T-helper 2 cell treated with Interferon-gamma antibody and Interleukin-4, amounts not matched to agents 5 μg/mL and 100 μg/mL, for 36 hours (primary cell): ENCODE data around the gene EPHA10.
"Not testable (repeated sequence)": the region's sequence is repeated elsewhere in the genome, so short reads cannot be mapped to it uniquely, and the experiment has no call there.

Experiments
- DNase-seq: peaks from one replicate; pipeline ENCODE4 v3.0.0; 2021; ENCODE audit warnings: low spot score
- H3K27ac Mint-ChIP-seq: one replicate; pipeline ENCODE4 v1.8.0; 2021; ENCODE audit warnings: mild to moderate bottlenecking, mixed read lengths
- H3K27me3 Mint-ChIP-seq: one replicate; pipeline ENCODE4 v1.8.0; 2021; ENCODE audit warnings: low read depth, mixed read lengths
- H3K36me3 Mint-ChIP-seq: one replicate; pipeline ENCODE4 v1.8.0; 2021; ENCODE audit warnings: low read depth, mixed read lengths
- H3K4me1 Mint-ChIP-seq: one replicate; pipeline ENCODE4 v1.8.0; 2021; ENCODE audit warnings: low read depth, mixed read lengths
- H3K4me3 Mint-ChIP-seq: one replicate; pipeline ENCODE4 v1.8.0; 2022; ENCODE audit warnings: mild to moderate bottlenecking, moderate library complexity, mixed read lengths
- H3K9me3 Mint-ChIP-seq: one replicate; pipeline ENCODE4 v1.8.0; 2021; ENCODE audit warnings: mixed read lengths

Gene EPHA10

DNA sequence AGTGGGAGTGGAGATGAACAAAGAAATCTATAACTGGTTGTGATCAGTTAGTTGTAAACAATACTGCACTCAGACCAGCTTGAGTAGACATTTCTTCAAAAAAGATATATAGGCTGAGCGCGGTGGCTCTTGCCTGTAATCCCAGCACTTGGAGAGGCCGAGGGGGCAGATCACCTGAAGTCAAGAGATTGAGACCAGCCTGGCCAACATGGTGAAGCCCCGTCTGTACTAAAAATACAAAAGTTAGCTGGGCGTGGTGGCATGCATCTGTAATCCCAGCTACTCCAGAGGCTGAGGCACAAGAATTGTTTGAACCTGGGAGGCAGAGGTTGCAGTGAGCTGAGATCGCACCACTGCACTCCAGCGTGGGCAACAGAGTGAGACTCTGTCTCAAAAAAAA is 26.9 kb downstream of the EPHA10 start:
- DNase-seq, H3K27ac Mint-ChIP-seq, H3K4me3 Mint-ChIP-seq, H3K36me3 Mint-ChIP-seq, H3K4me1 Mint-ChIP-seq, H3K9me3 Mint-ChIP-seq: not testable (repeated sequence)
- peaks cover 21% of the 10 kb centered on the region for H3K27me3 Mint-ChIP-seq

DNA sequence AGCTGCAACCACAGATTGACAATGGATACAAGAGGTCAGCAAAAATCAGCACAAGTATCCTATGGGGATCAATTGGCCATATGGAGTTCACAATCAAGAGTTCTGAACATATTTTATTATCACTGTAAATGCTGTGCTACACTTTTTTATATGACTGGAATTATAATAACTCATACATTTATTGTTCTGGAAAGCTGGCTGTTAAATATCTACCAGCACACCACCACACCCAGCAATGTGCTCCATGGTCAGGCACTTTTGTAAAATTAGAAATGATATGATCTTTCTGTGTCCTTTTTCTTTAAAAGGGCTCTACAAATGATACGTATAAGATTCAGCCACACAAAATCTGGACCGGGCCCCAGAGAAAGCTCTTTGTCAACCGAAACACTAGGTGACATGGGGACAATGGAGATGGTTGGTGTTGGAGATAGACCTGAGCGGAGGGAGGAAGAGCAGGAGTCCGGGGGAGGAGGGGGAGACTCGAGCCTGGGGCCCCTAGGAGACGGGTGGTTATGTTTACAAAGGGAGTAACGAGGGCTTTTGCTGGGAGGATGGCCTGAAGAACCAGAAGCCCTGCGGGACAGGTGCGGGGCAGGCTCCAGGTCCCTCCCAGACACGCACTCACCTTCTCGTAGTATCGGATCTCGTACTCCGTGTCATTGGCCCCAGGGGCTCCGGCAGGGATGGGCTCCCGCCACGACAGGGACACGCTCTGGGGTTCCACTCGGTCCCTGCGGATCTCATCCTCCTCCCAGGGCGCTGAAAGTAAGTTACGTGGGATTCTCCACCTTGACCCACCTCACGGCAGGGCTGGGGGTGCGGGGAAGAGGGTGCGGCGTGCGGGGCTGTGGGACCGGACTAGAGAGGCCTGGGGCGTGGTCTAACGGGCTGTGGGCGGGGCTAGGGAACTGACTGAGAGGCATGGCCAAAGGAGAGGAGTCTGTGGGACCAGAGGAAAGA is 30.0 kb downstream of the EPHA10 start:
- Mint-ChIP-seq H3K36me3 (no peaks in the 10 kb centered on the region), H3K4me3 (no peak overlapping the region), H3K27ac (no peak overlapping the region), H3K4me1 (peaks cover 1% of the 10 kb centered on the region), H3K27me3 (peaks cover 25% of the 10 kb centered on the region), H3K9me3 (no peaks in the 10 kb centered on the region)
- no peak for DNase-seq

DNA sequence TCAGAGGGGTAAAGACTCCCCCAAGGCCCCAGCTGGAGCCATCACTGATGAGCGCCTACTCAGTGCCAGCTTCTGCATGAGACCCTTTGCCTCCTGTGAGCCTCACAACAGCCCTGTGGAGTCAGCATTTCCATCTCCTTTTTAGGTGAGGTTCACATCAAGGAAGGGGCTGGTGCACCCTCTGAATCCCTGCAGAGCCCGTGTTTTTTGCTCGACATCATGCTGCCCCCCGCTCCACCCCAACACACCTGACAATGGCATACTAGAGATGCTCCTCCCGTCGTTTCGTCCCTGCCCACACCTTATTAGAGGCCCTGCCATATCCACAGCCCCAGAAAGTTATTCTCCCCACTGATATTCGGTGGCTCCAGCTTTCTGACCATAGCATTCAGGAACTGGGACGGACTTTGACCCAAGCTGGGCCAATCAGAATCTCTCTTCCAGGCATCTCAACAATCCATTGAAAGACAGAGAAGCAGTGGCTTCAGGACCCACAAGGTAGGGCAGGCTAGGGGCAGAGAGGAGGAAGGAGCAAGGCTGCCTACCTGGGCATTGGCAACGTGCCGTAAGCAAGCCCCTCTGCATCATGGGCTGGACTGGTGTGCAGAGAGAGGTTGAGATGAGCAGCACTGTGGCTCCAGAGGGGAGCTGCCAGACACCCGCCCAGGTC is 32.7 kb downstream of the EPHA10 start:
- Mint-ChIP-seq H3K9me3 (no peaks in the 10 kb centered on the region), H3K4me3 (no peak overlapping the region), H3K36me3 (no peaks in the 10 kb centered on the region), H3K27me3 (peaks cover 29% of the 10 kb centered on the region), H3K4me1 (peaks cover 1% of the 10 kb centered on the region), H3K27ac (no peak overlapping the region)
- no peak for DNase-seq

DNA sequence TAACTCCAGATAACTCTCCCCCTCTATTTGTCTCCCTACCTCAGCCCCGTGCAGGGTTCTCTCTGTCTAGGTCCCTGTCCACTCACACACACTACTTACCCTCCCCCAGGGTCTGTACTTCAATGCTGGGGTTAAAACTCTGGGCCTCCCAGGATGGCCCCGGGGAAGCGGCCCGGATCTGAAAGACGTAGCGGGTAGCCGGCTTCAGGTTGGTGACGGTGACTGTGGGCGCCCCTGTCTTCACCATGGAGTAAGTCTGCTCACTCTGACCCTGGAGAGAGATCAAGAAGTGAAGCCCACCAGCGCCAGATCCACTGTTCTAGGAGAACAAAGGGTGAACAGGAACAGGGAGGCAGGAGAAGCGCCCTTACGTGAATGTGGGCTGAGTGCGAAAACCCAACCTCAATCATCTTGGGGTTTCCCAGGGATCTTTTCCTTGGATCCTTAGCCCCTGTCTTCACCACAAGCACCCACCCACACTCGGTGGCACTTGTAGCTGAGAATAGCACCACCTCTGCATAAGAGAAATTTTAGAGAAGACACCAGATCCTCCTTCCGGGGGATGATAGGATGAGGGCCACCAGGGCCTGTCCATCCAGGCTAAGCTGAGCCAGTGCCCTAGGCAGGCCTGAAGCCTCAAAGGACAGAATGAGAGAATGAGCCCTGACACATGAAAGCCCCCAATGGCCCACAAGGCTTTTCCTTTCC is 33.5 kb downstream of the EPHA10 start:
- Mint-ChIP-seq H3K27me3 (peaks cover 27% of the 10 kb centered on the region), H3K9me3 (no peaks in the 10 kb centered on the region), H3K4me3 (no peak overlapping the region), H3K4me1 (peaks cover 1% of the 10 kb centered on the region), H3K27ac (no peak overlapping the region), H3K36me3 (no peaks in the 10 kb centered on the region)
- no peak for DNase-seq

DNA sequence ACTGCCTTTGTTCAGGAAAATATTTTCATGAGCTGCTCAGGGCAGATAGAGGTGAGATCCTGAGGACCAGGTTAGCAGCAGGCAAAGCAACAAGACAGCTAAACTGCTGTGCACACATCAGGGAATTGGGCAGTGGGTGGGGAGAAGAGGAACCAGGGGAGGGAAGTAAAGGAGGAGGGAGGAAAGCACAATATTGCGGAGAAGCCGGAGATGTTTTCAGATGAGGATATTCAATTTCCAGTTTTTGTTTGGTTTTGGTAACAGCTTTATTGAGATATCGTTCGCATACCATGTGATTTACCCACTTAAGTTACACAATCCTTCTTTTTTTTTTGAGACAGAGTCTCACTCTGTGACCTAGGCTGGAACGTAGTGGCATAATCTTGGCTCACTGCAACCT is 34.5 kb downstream of the EPHA10 start:
- peaks cover 23% of the 10 kb centered on the region for H3K27me3 Mint-ChIP-seq

DNA sequence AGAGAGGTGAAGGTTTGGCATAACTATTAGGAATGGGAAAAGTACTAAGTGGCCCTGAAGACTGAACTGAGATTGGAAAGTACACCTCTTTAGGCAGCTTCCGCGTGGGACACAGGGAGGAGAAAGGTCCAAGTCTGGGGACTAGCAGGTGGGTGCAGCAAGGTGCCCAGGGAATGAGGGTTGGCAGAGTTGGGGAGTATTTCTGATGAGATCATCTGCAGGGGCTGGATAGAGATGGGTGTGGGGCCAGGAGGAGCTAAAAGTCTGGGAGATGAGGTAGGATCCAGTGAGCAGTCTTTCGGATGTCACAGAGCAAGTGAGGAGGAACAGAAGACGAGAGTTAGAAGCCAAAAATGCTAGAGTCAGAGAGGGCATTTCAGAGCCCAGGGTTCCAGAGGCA is 36.5 kb downstream of the EPHA10 start:
- Mint-ChIP-seq H3K27ac (no peak overlapping the region), H3K27me3 (peaks cover 18% of the 10 kb centered on the region), H3K36me3 (no peaks in the 10 kb centered on the region), H3K9me3 (no peaks in the 10 kb centered on the region), H3K4me1 (no peaks in the 10 kb centered on the region), H3K4me3 (no peak overlapping the region)
- DNase-seq = no peak

More for the DNA sequence above, 34.5 kb downstream of the EPHA10 start:
- Mint-ChIP-seq H3K9me3 (no peaks in the 10 kb centered on the region), H3K27ac (no peak overlapping the region), H3K36me3 (no peaks in the 10 kb centered on the region), H3K4me1 (peaks cover 1% of the 10 kb centered on the region), H3K4me3 (no peak overlapping the region)
- DNase-seq = no peak

DNA sequence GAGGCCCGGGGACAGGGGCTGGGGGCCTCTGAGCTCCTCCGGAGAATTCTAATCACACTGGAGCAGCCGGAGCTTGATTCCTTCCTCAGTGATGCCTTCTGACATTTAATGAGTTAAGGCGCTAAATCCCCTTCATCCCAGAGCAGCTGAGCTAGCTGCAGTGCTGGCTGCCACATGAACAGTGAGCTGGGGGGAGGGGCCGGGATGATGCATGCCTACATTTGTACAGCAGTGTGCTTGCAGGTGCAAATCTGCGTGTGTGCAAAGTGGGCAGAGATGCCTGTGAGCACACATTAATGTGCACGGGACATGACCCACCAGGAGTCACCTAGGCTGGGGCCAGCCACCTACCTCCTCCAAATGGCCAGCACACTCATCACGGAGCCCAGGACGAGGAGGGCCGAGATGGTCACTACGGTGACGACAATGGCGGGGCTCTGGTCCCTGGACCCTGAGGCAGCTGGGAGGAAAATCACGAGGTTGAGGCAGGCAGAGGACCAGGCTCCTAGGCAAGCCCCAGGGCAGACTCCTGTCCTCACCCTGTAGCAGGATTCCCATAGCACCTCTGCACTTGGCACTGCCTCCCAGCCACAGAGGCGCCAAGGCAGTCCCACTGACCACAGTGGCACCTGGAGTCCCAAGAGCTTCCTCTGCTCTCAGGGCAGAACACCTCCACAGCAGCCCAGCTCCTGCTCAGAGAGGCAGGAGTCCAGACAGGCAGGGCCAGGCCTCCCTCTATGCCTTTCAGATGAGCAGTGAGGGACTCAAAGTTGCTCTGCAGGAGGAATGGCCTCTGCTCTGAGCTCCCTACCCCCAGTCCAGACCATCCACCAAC is 38.0 kb downstream of the EPHA10 start:
- DNase-seq = no peak
- no peak overlapping the region for H3K4me3 Mint-ChIP-seq
- peaks cover 18% of the 10 kb centered on the region for H3K27me3 Mint-ChIP-seq
- H3K36me3 Mint-ChIP-seq = no peaks in the 10 kb centered on the region
- H3K4me1 Mint-ChIP-seq = no peaks in the 10 kb centered on the region
- no peak overlapping the region for H3K27ac Mint-ChIP-seq
- no peaks in the 10 kb centered on the region for H3K9me3 Mint-ChIP-seq

DNA sequence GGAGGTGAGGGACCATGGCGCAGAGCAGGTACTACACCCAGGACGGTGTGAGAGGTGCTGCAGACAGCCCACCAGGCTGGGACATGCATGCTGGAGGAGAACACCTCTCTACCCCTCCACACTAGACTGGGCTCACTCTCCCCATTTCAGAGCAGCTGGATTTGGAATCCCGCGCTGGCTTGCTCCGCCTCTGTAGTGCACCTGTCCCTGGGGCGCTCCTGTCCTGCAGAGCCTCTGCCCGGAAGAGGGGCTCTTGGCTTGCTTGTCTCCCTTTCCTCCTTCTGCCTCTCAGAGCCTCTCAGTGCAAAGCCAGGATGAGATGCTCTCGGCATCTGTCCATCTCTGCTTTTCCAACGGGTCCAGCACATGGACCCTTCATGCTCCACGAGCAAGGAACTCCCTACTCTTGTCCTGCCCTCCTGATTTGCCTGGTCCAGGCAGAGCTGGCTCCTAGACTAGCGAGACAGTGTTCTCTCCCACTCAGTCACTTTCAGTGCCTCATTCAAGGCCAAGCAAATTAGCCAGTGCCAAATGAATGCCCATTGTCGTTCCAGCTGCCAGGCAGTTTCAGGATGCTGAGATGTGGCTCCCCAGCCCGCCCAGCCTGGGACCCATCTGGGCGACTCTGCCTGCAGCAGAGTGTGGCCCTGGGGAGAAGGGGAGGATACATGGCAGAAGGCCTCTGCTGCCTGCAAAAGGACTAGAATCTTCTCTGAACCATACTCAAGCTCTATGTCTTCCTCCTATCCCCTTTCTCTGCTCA is 38.9 kb downstream of the EPHA10 start:
- H3K27ac Mint-ChIP-seq = no peak overlapping the region
- no peaks in the 10 kb centered on the region for H3K4me1 Mint-ChIP-seq
- peaks cover 18% of the 10 kb centered on the region for H3K27me3 Mint-ChIP-seq
- no peaks in the 10 kb centered on the region for H3K36me3 Mint-ChIP-seq
- no peak overlapping the region for H3K4me3 Mint-ChIP-seq
- no peaks in the 10 kb centered on the region for H3K9me3 Mint-ChIP-seq
- no peak for DNase-seq

DNA sequence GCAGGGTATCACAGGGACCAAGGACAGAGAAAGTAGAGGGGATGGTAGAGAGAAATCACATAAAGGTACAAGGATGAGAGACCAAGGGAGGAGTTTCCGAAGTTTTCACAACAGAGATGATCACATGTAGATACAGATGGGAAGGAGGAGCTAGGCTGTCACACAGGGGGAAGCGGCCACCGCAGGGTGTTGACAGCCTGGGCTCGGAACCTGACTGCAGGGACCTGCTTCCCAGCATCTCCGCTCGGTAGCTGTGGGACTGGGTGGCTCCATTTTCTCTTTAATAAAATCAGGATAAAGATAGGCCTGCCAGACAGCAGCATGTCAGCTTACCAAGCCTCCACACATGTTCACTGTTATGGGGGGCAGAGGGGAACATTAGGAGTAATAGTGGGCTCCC is 40.3 kb downstream of the EPHA10 start:
- Mint-ChIP-seq H3K9me3 (no peaks in the 10 kb centered on the region), H3K27ac (no peak overlapping the region), H3K27me3 (peaks cover 13% of the 10 kb centered on the region), H3K4me3 (no peak overlapping the region), H3K4me1 (no peaks in the 10 kb centered on the region), H3K36me3 (no peaks in the 10 kb centered on the region)
- DNase-seq = no peak

DNA sequence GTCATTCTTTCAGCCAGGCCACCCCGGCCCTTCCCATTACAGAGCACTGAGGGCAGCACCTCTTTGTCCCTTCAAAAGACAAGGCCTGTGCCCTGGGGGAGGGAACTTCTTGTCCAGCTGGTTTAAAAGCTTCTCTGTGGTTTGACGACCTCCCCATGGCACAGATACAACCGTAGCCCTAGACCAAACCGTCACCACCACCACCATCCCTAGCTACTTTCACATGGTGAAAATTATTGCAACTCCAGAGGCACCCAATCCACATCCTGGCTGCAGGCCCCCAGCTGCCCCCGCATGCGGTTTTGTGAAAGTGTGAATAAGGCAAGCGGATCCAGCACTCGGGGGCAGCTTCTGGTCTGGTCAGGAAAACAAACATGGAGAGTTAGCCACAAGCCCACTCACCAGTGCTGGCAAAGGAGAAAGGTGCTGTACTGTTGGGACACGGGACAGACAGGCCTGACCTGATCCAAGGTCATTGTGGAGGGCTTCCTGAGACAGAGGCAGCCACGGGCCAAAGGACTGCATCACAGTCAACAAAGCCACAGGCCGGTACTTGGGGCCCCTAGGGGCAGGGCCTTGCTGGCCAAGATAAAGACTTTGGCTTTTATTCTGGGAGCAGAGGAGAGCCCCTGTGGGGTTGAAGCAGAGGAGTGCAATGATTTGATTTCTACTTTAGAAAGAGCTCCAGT is 41.4 kb downstream of the EPHA10 start:
- no peaks in the 10 kb centered on the region for H3K4me1 Mint-ChIP-seq
- H3K27me3 Mint-ChIP-seq = peaks cover 10% of the 10 kb centered on the region
- H3K36me3 Mint-ChIP-seq = no peaks in the 10 kb centered on the region
- DNase-seq = no peak
- no peak overlapping the region for H3K27ac Mint-ChIP-seq
- no peaks in the 10 kb centered on the region for H3K9me3 Mint-ChIP-seq
- H3K4me3 Mint-ChIP-seq = no peak overlapping the region

DNA sequence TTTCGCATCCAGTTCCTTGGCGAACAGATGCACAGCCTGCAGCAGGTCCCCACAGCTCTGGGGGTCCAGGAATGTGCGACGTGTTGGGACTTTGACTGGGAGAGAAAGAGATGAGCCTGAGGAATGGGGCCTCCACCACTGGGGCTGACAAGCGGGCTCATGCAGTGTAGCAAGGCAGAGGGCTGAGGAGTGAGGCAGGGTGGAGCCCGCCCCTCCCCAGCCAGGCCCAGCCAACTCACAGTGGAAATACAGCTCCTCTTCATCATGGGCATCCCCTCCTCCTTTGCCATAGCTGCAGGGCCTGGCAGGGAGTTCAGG is 41.9 kb downstream of the EPHA10 start:
- H3K4me3 Mint-ChIP-seq = no peak overlapping the region
- H3K36me3 Mint-ChIP-seq = no peaks in the 10 kb centered on the region
- no peaks in the 10 kb centered on the region for H3K9me3 Mint-ChIP-seq
- H3K27me3 Mint-ChIP-seq = peaks cover 6% of the 10 kb centered on the region
- no peak overlapping the region for H3K27ac Mint-ChIP-seq
- no peaks in the 10 kb centered on the region for H3K4me1 Mint-ChIP-seq
- no peak for DNase-seq

DNA sequence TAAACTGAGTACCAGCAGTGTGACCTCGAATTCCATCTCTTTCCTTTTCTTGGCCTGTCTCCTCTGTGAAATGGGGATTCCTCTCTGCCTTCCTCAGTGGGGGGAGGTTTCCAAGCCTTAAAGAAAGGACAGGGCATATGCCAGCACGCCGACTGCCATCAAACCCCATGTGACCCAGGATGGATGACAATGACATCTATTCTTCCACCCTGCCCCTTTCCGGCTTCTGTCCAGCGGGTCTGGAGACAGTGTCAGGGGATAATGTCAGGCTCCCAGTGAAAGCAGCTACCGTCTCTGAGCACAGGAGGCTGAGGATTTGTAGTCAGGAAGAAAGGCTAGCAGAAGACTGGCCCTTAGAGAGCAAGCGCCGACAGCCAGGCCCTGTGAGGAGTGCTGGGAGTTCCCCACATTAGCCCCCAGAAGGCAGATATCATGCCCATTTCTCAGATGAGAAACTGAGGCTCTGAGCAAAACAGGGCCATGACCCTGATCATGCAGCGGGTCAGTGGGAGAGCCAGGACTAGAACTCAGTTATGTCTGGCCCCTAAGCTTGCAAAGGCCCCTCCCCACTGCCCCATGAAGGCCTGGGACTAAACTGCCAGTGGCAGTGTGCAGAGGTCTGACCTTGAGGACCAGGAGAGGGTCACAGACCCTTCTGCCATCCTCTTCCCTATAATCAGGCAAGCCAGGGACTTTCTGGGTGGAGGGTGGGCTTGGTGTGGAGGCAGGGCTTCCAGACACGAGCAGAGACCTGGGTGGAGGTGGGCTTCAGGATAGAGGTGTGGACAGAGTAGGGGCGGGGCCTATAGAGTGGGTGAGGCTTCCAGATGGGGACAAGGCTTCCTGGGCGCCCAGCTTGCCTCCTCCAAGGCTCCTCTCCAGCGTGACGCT is 42.5 kb downstream of the EPHA10 start:
- no peak overlapping the region for H3K4me3 Mint-ChIP-seq
- H3K9me3 Mint-ChIP-seq = no peaks in the 10 kb centered on the region
- H3K27me3 Mint-ChIP-seq = peaks cover 6% of the 10 kb centered on the region
- no peak overlapping the region for H3K27ac Mint-ChIP-seq
- DNase-seq = no peak
- no peaks in the 10 kb centered on the region for H3K4me1 Mint-ChIP-seq
- H3K36me3 Mint-ChIP-seq = no peaks in the 10 kb centered on the region
